Activated effector memory CD4-positive, alpha-beta T cell treated with anti-CD3 and anti-CD28 coated beads, Interleukin-2, amount 50 U/mL, for 16 hours (primary cell): Measurements from ENCODE around the gene TFDP1.

ENCODE experiments used
- DNase-seq: peaks from one replicate; pipeline ENCODE4 v3.0.0-alpha.2; 2020

The TFDP1 gene

DNA sequence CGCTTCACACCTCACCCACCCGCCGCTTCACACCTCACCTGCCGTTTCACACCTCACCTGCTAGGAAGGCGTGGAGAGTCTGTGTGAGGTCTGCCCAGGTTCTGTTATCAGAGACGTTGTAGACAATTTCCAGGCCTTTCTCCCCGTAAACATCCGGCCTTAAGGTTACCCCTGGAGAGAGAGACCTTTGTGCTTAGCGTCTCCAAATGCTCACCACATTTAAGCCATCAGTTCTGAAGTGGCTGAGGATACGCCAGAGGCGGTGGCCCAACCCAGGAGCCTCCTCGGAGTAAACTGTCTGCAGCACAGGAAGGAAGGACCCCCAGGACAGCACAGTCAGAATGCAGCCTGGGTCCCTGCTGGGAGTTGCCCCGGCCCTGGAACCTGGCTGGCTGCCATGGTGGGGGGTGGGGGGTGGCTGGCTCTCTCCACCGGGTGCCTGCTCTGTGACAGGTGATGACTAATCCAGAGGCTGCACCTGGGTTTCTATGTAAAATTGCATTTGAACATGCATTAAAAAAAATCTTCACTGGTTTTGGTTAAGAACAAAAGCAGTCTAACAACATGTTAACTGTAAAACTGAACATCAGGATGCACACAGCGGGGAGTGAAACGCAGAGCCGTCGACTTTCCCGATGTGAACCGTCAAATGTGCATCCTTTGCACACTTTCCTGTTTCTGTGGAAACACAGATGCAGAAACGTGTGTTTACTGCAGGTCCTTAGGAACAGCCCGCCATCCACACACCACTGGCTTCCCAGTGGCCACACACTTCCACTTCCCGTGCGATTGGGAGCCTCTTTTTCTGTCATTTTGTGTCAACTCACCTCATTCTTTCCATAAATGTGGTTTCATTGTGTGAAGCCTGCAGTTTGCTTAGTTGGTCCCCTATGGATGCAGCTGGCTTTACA lies 69.0 kb downstream of the TFDP1 start:
- DNase-seq, result peak; percentile 59

GRCh38 chr13:113654175-113654560 lies 69.6 kb downstream of the TFDP1 start:
- DNase-seq, result no peak

- peak; percentile 42 for DNase-seq
These were observed 70.2 kb downstream of the TFDP1 start for GRCh38 chr13:113654591-113655345.

DNA sequence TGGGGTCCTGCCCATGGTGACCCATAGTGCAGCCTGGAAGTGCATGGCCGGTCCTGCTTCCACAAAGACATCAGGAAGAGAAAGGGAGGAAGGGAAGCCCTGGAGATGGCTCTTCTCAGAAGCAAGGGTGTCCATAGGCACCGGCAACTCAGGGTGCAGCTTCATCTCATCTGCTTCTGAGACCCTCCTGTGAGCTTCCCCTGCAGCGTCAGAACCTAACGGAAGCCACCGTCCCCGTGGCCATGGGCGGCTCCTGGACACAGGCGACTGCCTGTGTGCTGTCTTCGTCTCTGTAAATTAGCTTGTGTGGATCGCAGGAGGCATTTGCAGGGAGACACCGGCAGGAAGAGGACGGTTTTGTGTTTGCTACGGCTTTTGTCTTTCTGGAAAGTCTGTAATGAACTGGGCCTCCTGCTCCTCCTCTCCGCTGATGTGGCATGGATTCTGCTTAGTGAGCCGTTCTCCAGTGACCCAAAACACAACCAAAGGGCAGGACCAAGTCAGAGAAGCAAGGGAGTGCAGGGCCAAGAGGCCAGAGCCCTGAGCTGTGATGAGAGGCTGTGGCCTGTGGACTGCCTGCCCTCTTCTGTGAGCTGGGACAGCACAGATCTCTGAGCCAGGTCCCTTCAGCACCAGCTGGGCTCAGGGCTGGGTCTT lies 70.9 kb downstream of the TFDP1 start:
- DNase-seq, result peak; percentile 36

GRCh38 chr13:113656003-113656588 lies 71.5 kb downstream of the TFDP1 start:
- peak; percentile 53 for DNase-seq

DNA sequence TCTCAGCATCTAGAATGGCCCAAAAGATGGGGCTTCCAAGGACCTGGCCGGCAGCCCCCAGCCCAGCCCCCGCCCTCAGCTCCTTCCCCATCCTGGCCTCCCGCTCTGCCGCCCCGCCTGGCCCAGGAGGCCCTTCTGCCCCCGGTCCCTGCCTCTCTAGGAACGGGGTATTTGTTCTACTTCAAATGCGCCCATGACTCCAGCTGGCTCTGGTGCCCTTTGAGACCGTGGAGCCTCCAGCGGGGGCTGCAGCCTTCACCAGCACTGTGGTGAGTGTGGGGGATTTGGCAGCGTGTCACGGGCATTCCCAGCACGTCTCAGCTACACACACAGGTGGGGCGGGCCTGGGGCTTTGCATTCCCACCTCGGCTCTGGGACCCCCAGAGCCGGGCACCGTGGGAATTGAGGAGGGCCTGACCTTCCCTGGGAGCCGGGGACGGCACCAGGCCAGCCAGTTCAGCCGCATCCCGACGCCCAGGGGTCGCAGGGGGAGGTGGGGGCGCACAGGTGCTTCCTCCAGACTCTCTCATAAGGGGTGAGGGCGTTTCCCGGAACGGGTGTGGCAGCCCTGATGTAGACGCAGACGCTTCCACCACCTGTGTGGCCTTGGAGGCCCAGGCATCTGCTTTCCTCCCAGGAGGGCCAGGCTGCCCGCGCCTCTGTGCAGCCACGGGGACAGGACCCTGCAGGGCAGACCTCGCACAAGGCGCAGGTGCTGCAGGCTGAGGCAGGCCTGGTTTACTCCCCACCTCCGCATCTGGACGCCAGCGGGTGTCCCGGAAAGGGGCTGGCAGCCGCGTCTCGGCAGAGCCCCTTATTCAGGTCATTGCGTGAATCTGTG lies 72.5 kb downstream of the TFDP1 start:
- peak; percentile 58 for DNase-seq

DNA sequence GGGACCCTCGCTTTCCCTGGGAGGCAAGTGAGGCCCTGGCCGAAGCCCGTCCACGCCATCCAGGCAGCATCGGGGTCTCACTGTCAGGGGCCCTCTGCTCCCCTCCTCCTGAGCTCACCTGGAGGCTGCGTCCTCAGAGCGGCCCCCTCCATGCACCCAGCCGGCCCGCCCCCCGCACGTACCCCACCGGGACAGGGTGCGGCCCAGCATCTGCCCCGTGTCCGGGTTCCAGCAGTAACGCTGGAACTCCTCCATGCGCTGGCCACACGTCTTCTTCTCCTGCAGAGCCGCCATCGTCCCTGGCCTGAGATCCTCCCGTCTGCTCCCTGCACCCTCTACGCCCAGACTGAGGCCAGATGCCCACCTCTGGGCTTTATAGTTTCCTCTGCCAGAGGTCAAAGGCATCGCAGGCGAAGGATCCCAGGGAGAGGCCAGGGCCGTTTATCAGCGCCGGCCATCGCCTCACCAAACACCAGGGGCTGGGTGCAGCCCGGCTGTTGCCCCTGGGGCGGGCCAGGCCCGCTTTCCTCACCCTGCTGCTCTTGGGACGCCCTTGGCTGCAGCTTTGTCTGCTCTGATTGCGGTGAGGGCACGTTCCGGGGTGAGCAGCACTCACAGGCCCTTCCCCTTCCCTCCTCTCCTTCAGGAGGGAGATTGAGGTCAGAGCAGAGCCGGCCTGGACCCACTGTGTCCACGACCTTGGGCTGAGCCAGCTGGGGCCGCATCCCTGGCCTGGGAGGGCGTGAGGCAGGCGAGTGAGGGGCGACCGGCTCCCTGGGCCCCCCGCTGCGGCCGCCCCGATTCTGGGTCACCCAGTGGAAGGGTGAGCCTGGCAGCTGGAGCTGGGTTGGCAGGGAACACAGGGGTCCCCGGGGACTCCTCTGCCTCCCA lies 73.5 kb downstream of the TFDP1 start, which contains the start of gene ATP4B:
ATP4B (minus strand) TSS at position 348 of the 891 bp plus-strand sequence; CDS start at position 294, 54 bp downstream.
- peak; percentile 53 for DNase-seq

GRCh38 chr13:113658836-113659235 lies 74.3 kb downstream of the TFDP1 start:
- DNase-seq, result peak; percentile 51

DNA sequence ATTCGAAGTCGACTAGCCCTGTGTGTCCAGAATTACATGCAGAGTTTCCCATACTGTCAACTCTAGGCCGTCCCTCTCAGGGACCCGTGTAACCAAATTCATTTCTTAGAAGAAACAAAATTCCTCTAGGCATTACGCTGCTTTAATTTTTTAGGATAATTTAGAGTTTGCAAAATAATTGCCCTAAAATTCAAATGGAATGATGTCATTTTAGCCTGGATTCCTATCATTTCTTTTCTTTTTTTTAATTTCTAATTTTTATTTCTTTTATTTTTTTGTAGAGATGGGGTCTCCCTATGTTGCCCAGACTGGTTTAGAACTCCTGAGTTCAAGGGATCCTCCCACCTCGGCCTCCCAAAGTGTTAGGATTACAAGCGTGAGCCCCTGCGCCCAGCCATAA lies 74.8 kb downstream of the TFDP1 start:
- no peak for DNase-seq

- no peak for DNase-seq
These were observed 75.5 kb downstream of the TFDP1 start for GRCh38 chr13:113660066-113660465.

- no peak for DNase-seq
These were observed 77.0 kb downstream of the TFDP1 start for GRCh38 chr13:113661509-113661908.

DNA sequence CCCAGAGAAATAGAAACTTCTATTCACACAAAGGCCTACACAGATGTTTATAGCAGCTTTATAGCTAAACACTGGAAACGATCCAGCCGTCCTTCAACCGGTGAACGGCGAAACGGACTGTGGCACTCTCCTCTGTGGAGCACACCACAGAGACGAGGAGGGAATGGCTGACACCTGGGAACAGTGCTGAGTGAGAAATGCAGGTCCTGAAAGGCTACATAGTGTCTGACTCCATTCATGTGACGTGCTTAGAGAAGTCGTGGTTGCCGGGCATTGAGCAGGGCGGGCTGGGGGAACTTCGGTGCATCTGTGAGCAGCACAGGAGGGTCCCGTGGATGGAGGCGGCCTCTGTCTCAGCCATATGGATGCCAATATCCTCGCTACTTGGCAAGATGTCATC lies 79.4 kb downstream of the TFDP1 start:
- peak; percentile 22 for DNase-seq

DNA sequence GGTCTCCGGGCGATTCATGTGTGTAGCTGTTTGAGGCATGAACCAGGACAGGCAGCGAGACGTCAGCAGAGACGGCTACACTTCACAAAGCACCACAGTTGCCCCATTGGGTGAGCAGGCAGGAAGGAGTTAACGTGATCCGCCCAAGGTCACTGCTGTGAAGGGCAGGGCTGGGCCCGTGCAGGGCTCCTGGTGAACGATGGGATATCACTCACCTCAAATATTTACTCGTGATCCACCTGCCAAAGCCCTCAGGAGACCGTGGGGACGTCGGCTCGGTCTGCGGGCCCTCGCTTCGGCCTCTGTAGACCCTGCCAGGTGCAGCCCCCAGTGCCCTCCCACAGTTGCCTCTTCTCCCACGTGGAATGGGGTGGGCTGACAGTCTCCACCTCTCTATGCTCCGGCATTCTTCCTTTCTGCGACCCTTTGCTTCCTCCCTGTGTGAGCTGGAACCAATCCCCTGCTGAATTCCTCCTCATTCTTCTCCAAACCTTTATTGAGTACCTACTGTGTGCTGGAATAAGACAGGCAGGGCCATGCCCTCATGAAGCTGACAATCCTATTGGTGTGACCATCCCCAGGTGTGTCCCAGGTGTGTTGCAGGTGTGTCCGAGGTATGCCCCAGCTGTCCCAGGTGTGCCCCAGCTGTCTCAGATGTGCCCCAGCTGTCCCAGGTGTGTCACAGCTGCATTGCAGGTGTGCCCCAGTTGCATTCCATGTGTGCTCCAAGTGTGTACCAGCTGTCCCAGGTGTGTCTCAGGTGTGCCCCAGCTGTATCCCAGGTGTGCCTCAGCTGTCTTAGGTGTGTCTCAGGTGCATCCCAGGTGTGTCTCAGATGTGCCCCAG lies 80.4 kb downstream of the TFDP1 start:
- peak; percentile 54 for DNase-seq

GRCh38 chr13:113665597-113666328 lies 81.2 kb downstream of the TFDP1 start:
- peak; percentile 50 for DNase-seq

DNA sequence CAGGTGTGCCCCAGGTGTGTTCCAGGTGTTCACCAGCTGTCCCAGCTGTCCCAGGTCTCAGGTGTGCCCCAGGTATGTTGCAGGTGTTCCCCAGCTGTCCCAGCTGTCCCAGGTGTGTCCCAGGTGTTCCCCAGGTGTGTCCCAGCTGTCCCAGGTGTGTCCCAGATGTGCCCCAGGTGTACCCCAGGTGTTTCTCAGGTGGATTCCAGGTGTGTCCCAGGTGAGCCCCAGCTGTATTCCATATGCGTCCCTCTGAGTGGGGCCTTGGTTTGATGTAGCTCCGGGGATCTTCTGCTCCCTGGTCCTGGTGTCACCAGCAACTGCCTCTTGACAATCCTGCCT lies 81.7 kb downstream of the TFDP1 start:
- peak; percentile 47 for DNase-seq

DNA sequence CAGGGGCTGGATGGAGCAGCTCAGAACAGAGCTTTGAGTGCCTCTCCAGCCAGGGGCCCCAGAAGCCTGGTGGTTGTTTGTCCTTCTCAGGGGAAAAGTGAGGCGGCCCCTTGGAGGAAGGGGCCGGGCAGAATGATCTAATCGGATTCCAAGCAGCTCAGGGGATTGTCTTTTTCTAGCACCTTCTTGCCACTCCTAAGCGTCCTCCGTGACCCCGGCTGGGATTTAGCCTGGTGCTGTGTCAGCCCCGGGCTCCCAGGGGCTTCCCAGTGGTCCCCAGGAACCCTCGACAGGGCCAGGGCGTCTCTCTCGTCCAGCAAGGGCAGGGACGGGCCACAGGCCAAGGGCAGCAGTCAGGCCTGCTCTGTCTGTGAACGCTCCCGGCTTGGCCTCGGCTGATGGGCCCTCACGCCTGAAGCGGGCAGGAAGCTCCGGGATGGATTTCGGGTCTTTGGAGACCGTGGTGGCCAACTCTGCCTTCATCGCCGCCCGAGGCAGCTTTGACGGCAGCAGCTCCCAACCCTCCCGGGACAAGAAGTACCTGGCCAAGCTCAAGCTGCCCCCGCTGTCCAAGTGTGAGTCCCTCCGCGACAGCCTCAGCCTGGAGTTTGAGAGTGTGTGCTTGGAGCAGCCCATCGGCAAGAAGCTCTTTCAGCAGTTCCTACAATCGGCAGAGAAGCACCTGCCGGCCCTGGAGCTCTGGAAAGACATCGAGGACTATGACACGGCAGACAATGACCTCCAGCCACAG lies 82.6 kb downstream of the TFDP1 start, which contains the start of gene GRK1:
GRK1 (plus strand) TSS at position 269 of the 751 bp plus-strand sequence; CDS start at position 437, 168 bp downstream.
- peak; percentile 59 for DNase-seq

DNA sequence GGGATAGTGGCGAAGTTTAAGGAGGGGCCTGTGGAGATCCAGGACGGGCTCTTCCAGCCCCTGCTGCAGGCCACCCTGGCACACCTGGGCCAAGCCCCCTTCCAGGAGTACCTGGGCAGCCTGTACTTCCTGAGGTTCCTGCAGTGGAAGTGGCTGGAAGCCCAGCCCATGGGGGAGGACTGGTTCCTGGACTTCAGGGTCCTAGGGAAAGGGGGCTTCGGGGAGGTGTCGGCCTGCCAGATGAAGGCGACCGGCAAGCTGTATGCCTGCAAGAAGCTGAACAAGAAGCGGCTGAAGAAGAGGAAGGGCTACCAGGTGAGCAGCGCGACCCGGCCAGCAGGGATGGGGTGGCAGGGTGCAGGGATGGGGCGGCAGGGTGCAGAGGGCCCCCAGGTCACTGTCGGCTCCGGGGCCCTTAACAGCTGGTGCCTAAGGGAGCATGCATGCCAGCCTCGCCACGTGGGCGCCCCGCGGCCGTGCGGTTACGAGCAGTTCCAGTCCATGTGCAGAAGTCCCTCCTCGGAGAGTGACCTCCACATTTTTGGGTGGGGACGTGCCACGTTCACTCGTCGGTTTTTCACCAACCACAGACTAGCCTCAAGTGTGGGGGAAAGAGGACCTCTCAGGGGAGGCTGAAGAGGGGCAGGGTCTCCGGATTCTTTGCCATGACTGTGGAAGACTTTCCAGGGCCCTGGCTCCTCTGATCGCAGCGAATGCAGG lies 83.4 kb downstream of the TFDP1 start:
- peak; percentile 54 for DNase-seq
